NCI-H1105 treated with DMSO at 0.1 percent for 48 hours (cell line): ENCODE results near the gene ARMC2.
"Not testable (repeated sequence)": the region's sequence is repeated elsewhere in the genome, so short reads cannot be mapped to it uniquely, and the experiment has no call there.

ENCODE experiments used
- DNase-seq: peaks from one replicate; lab custom pipeline; 2025; lab: John Stamatoyannopoulos, UW

Gene ARMC2

GRCh38 chr6:108848116-108848868 is at the start of gene ARMC2:
Gene ARMC2 (plus strand): TSS chr6:108848422. CDS start chr6:108854268, 5,846 bp downstream.
- DNase-seq, result peak; percentile 86

GRCh38 chr6:108798670-108799353 is 49.4 kb upstream of the ARMC2 start:
- no peak for DNase-seq

- no peak for DNase-seq
Observed at GRCh38 chr6:108799354-108799717, 48.9 kb upstream of the ARMC2 start.

- no peak for DNase-seq
Observed at GRCh38 chr6:108799791-108800190, 48.4 kb upstream of the ARMC2 start.

GRCh38 chr6:108800427-108800864 is 47.8 kb upstream of the ARMC2 start:
- DNase-seq, result no peak

GRCh38 chr6:108801366-108801765 is 46.9 kb upstream of the ARMC2 start:
- DNase-seq, result peak; percentile 42

GRCh38 chr6:108803982-108804490 is 44.2 kb upstream of the ARMC2 start:
- no peak for DNase-seq

- no peak for DNase-seq
Observed at GRCh38 chr6:108804956-108805355, 43.3 kb upstream of the ARMC2 start.

- DNase-seq, result no peak
Observed at GRCh38 chr6:108805611-108806167, 42.5 kb upstream of the ARMC2 start.

- no peak for DNase-seq
Observed at GRCh38 chr6:108806171-108806570, 42.1 kb upstream of the ARMC2 start.

- no peak for DNase-seq
Observed at GRCh38 chr6:108806665-108807064, 41.6 kb upstream of the ARMC2 start.

- DNase-seq, result no peak
Observed at GRCh38 chr6:108807928-108808327, 40.3 kb upstream of the ARMC2 start.

GRCh38 chr6:108809211-108809610 is 39.0 kb upstream of the ARMC2 start:
- no peak for DNase-seq

- DNase-seq, result no peak
Observed at GRCh38 chr6:108810057-108810643, 38.1 kb upstream of the ARMC2 start.

- no peak for DNase-seq
Observed at GRCh38 chr6:108811490-108811889, 36.7 kb upstream of the ARMC2 start.

GRCh38 chr6:108813218-108813617 is 35.0 kb upstream of the ARMC2 start:
- DNase-seq, result not testable (repeated sequence)

- not testable (repeated sequence) for DNase-seq
Observed at GRCh38 chr6:108817276-108817675, 30.9 kb upstream of the ARMC2 start.

- DNase-seq, result no peak
Observed at GRCh38 chr6:108820006-108820405, 28.2 kb upstream of the ARMC2 start.

GRCh38 chr6:108822401-108822800 is 25.8 kb upstream of the ARMC2 start:
- no peak for DNase-seq

- no peak for DNase-seq
Observed at GRCh38 chr6:108825326-108825725, 22.9 kb upstream of the ARMC2 start.

- no peak for DNase-seq
Observed at GRCh38 chr6:108831104-108831503, 17.1 kb upstream of the ARMC2 start.

GRCh38 chr6:108832738-108833137 is 15.5 kb upstream of the ARMC2 start:
- no peak for DNase-seq
